GM13977 (cell line): ENCODE results near the gene CD22.

Experiments used
- DNase-seq: peaks from one replicate; pipeline ENCODE4 v3.0.0; 2012; ENCODE audit warnings: low spot score
- in situ Hi-C: fragments of 300-500 bp; cut with MboI; formaldehyde crosslinking; loops from one replicate; pipeline ENCODE4 v1.12.0; 2022; ENCODE audit warnings: low sequenced_read_pairs, low pct_unique_long_range_greater_than_20kb, mixed read lengths, inconsistent platforms; ENCODE audit not compliant: unreplicated experiment
- TF ChIP-seq, protein P1 (sequence below): IDR thresholded peaks from 2 replicates; pipeline ENCODE4 v1.5.1; 2012; ENCODE audit warnings: mild to moderate bottlenecking, control low read depth; ENCODE audit not compliant: insufficient read depth; ENCODE audit errors: extremely low read depth, missing control alignments

The CD22 gene

GRCh38 chr19:35337984-35338296 lies 9.0 kb downstream of the CD22 start:
- in situ Hi-C loops: no loop called here
- TF ChIP-seq, protein P1, sequence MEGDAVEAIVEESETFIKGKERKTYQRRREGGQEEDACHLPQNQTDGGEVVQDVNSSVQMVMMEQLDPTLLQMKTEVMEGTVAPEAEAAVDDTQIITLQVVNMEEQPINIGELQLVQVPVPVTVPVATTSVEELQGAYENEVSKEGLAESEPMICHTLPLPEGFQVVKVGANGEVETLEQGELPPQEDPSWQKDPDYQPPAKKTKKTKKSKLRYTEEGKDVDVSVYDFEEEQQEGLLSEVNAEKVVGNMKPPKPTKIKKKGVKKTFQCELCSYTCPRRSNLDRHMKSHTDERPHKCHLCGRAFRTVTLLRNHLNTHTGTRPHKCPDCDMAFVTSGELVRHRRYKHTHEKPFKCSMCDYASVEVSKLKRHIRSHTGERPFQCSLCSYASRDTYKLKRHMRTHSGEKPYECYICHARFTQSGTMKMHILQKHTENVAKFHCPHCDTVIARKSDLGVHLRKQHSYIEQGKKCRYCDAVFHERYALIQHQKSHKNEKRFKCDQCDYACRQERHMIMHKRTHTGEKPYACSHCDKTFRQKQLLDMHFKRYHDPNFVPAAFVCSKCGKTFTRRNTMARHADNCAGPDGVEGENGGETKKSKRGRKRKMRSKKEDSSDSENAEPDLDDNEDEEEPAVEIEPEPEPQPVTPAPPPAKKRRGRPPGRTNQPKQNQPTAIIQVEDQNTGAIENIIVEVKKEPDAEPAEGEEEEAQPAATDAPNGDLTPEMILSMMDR: no peak
- no peak for DNase-seq

DNA sequence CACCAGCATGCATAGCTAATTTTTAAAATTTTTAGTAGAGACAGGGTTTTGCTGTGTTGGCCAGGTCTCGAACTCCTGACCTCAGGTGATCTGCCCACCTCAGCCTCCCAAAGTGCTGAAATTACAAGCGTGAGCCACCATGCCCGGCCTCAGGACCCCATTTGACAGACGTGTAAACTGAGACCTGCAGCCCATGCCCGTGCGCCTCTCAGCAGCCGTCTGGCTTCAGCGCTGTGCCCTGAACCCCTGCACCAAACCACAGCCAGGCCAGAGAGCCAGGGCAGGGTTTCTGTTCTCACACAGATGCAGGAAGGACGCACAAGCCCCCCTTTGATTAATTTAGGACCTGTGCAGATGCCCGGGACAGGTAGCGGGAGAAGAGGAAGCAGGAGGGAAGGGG lies 11.4 kb downstream of the CD22 start:
- in situ Hi-C loops: no loop called here

GRCh38 chr19:35341006-35341405 lies 12.0 kb downstream of the CD22 start:
- DNase-seq: peak; percentile 3
- in situ Hi-C loops: no loop called here
- TF ChIP-seq, protein P1: no peak

More for the DNA sequence above, 11.4 kb downstream of the CD22 start:
- TF ChIP-seq, protein P1: no peak
- no peak for DNase-seq

DNA sequence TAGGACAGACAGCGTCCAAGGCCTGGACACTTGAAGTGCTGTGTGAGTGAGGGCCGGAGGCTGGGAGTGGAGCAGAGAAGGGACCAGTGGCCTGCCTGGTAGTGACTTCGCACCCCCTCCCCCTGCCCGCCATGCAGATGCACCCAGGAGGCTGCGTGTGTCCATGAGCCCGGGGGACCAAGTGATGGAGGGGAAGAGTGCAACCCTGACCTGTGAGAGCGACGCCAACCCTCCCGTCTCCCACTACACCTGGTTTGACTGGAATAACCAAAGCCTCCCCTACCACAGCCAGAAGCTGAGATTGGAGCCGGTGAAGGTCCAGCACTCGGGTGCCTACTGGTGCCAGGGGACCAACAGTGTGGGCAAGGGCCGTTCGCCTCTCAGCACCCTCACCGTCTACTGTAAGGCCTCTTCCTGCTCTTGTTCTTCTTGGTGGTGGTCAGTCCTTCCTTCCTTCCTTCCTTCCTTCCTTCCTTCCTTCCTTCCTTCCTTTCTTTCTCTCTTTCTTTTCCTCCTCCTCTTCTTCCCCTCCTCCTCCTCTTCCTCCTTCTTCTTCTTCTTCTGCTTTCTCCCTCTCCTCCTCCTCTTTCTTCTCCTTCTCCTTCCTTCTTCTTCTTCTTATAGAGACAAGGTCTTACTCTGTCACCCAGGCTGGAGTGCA lies 12.7 kb downstream of the CD22 start:
- in situ Hi-C loops: no loop called here
- TF ChIP-seq, protein P1: no peak
- peak; percentile 2 for DNase-seq

- DNase-seq: no peak
- in situ Hi-C loops: no loop called here
- TF ChIP-seq, protein P1: no peak
These were observed 13.4 kb downstream of the CD22 start for GRCh38 chr19:35342430-35342829.

GRCh38 chr19:35344511-35345031 lies 15.6 kb downstream of the CD22 start:
- TF ChIP-seq, protein P1: no peak
- no peak for DNase-seq
- in situ Hi-C loops: loop anchor here (5.0 kb wide), 1 partner anchor 123 kb away; no protein-coding TSS in a partner anchor
